Mesenchymal stem cell (in vitro differentiated cells and primary cell): ENCODE results near the gene GPATCH4.

Source experiments
- DNase-seq: peaks from one replicate; pipeline ENCODE4 v3.0.0-alpha.2; 2013
- H2AFZ ChIP-seq: one replicate; pipeline ENCODE4 v1.6.1; 2013; ENCODE audit warnings: low read depth, mild to moderate bottlenecking, control low read depth, inconsistent platforms, low read length, moderate library complexity
- H2AK5ac ChIP-seq: 2 replicates; pipeline ENCODE4 v1.6.1; 2013; ENCODE audit warnings: low read length, moderate library complexity, mild to moderate bottlenecking, inconsistent platforms; ENCODE audit not compliant: severe bottlenecking
- H2BK120ac ChIP-seq: one replicate; pipeline ENCODE4 v1.6.1; 2013; ENCODE audit warnings: low read depth, mild to moderate bottlenecking, inconsistent platforms, low read length, moderate library complexity
- H2BK12ac ChIP-seq, 2 experiments: one replicate each; pipeline ENCODE4 v1.6.1; 2013; ENCODE audit warnings: inconsistent platforms in 2 of 2, low read length in 2 of 2, mild to moderate bottlenecking in 2 of 2, moderate library complexity in 2 of 2, control low read depth in 1 of 2
- H2BK15ac ChIP-seq: one replicate; pipeline ENCODE4 v1.6.1; 2013; ENCODE audit warnings: mild to moderate bottlenecking, low read depth, inconsistent platforms; ENCODE audit not compliant: poor library complexity, severe bottlenecking
- H2BK5ac ChIP-seq: 2 replicates; pipeline ENCODE4 v1.6.1; 2013; ENCODE audit warnings: low read depth, mild to moderate bottlenecking, low read length, control low read depth, inconsistent platforms; ENCODE audit not compliant: poor library complexity, severe bottlenecking
- H3K14ac ChIP-seq, 2 experiments: one replicate each; pipeline ENCODE4 v1.6.1; 2013; ENCODE audit warnings: inconsistent platforms in 2 of 2, low read length in 2 of 2, control low read depth in 1 of 2, mild to moderate bottlenecking in 1 of 2, moderate library complexity in 1 of 2
- H3K18ac ChIP-seq, 2 experiments: one replicate each; pipeline ENCODE4 v1.6.1; 2013; ENCODE audit warnings: inconsistent platforms in 2 of 2, low read length in 2 of 2, control low read depth in 1 of 2, low read depth in 1 of 2, mild to moderate bottlenecking in 1 of 2
- H3K23ac ChIP-seq, 2 experiments: one replicate each; pipeline ENCODE4 v1.6.1; 2013; ENCODE audit warnings: inconsistent platforms in 2 of 2, low read length in 2 of 2, mild to moderate bottlenecking in 2 of 2, moderate library complexity in 2 of 2, control low read depth in 1 of 2
- H3K27ac ChIP-seq: 2 replicates; pipeline ENCODE4 v1.5.1; 2013; ENCODE audit warnings: mild to moderate bottlenecking, moderate library complexity, low read length, control low read depth, inconsistent platforms; ENCODE audit not compliant: poor library complexity, severe bottlenecking
- H3K27me3 ChIP-seq, 2 experiments: 2 replicates each; pipeline versions ENCODE4 v1.6.1 to v1.7.0; 2013; ENCODE audit warnings: low read length in 2 of 2, mild to moderate bottlenecking in 2 of 2, moderate library complexity in 2 of 2, control low read depth in 1 of 2, inconsistent platforms in 1 of 2; ENCODE audit not compliant: control insufficient read depth in 1 of 2, insufficient read depth in 1 of 2
- H3K36me3 ChIP-seq, 2 experiments: 2 replicates each; pipeline versions ENCODE4 v1.6.1 to v1.7.0; 2013; ENCODE audit warnings: low read length in 2 of 2, control low read depth in 1 of 2, inconsistent platforms in 1 of 2, low read depth in 1 of 2, mild to moderate bottlenecking in 1 of 2; ENCODE audit not compliant: insufficient read depth in 2 of 2, control insufficient read depth in 1 of 2
- H3K4ac ChIP-seq, 2 experiments: one replicate each; pipeline ENCODE4 v1.6.1; 2013; ENCODE audit warnings: inconsistent platforms in 2 of 2, low read length in 2 of 2, mild to moderate bottlenecking in 2 of 2, moderate library complexity in 2 of 2, control low read depth in 1 of 2, low read depth in 1 of 2
- H3K4me1 ChIP-seq: 2 replicates; pipeline ENCODE4 v1.6.1; 2013; ENCODE audit warnings: low read depth, low read length, control low read depth; ENCODE audit not compliant: control insufficient read depth, insufficient read depth
- H3K4me2 ChIP-seq: 2 replicates; pipeline ENCODE4 v1.6.1; 2013; ENCODE audit warnings: low read length, mild to moderate bottlenecking, inconsistent platforms; ENCODE audit not compliant: poor library complexity, severe bottlenecking
- H3K4me3 ChIP-seq, 2 experiments: 2 replicates each; pipeline versions ENCODE4 v1.5.1 to v1.7.0; 2013; ENCODE audit warnings: low read length in 2 of 2, mild to moderate bottlenecking in 2 of 2, control low read depth in 1 of 2, low read depth in 1 of 2; ENCODE audit not compliant: insufficient read depth in 1 of 2
- H3K79me1 ChIP-seq: replicated peaks from 2 replicates; pipeline ENCODE4 v1.6.1; 2013; ENCODE audit warnings: mild to moderate bottlenecking, control low read depth, low read length, inconsistent platforms; ENCODE audit not compliant: poor library complexity, severe bottlenecking
- H3K9ac ChIP-seq: 2 replicates; pipeline ENCODE4 v1.7.0; 2013; ENCODE audit warnings: mild to moderate bottlenecking, low read length, moderate library complexity
- H3K9me3 ChIP-seq: 2 replicates; pipeline ENCODE4 v1.7.0; 2013; ENCODE audit warnings: mild to moderate bottlenecking, low read length; ENCODE audit not compliant: control insufficient read depth
- H4K8ac ChIP-seq: one replicate; pipeline ENCODE4 v1.6.1; 2013; ENCODE audit warnings: inconsistent platforms, mild to moderate bottlenecking, low read length, moderate library complexity
- H4K91ac ChIP-seq: one replicate; pipeline ENCODE4 v1.6.1; 2013; ENCODE audit warnings: mild to moderate bottlenecking, low read length, inconsistent platforms
- WGBS: methylation state at CpG from one replicate; pipeline ENCODE4 v1.1.7; 2013; ENCODE audit warnings: mixed read lengths; 5-methylcytosine and 5-hydroxymethylcytosine counted together

GPATCH4 gene

GRCh38 chr1:156646738-156647211 is 45.5 kb upstream of the GPATCH4 start:
- Histone ChIP-seq H2BK5ac (no peak overlapping the region), H3K14ac (no peak overlapping the region), H3K4me2 (no peak overlapping the region), H4K8ac (no peak overlapping the region), H4K91ac (no peak overlapping the region), H3K27ac (no peak overlapping the region), H3K36me3 (no peaks in the 10 kb centered on the region), H3K4me3 (no peak overlapping the region), H2AK5ac (no peak overlapping the region), H3K18ac (no peak overlapping the region), H3K9me3 (no peaks in the 10 kb centered on the region), H3K23ac (no peak overlapping the region), H3K27me3 (peaks cover 95 to 99% of the 10 kb centered on the region in 2 experiments), H3K4ac (no peak overlapping the region), H2AFZ (no peak overlapping the region), H3K79me1 (no peaks in the 10 kb centered on the region), H3K9ac (no peak overlapping the region), H2BK120ac (no peak overlapping the region), H2BK12ac (no peak overlapping the region), H2BK15ac (no peak overlapping the region), H3K4me1 (peaks cover 8% of the 10 kb centered on the region)
- WGBS, result 73% methylated on average over 51 of the region's 51 CpGs
- DNase-seq, result no peak

DNA sequence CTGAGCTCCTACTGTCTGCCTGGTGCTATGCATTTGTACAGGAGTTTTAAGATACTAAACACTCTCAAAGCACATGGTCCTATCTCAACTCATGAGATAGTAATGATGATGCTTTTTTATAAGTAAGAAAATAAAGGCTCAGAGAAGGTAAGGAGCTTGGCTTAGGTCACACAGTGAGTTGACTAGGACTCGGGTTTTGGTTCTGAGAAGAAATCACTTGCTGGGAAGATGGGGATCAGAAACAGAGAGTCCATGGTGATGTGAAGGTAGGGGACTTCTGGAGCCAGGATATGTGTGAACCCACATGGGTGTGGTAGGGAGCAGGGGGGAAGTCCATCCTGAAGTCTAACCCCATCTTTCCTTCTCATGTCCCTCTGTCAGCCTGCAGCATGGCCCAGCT is 44.4 kb upstream of the GPATCH4 start:
- H3K9ac ChIP-seq, result no peak overlapping the region
- H3K4me1 ChIP-seq, result peaks cover 9% of the 10 kb centered on the region
- H3K4me2 ChIP-seq, result no peak overlapping the region
- no peak overlapping the region for H3K4me3 ChIP-seq
- H4K91ac ChIP-seq, result no peak overlapping the region
- H2BK15ac ChIP-seq, result no peak overlapping the region
- H2AK5ac ChIP-seq, result no peak overlapping the region
- no peaks in the 10 kb centered on the region for H3K79me1 ChIP-seq
- H3K4ac ChIP-seq, result no peak overlapping the region
- H3K27me3 ChIP-seq, result peaks cover 96 to 98% of the 10 kb centered on the region in 2 experiments
- H4K8ac ChIP-seq, result no peak overlapping the region
- H2BK12ac ChIP-seq, result no peak overlapping the region
- no peak overlapping the region for H2AFZ ChIP-seq
- DNase-seq, result no peak
- no peak overlapping the region for H3K14ac ChIP-seq
- no peaks in the 10 kb centered on the region for H3K36me3 ChIP-seq
- no peak overlapping the region for H3K18ac ChIP-seq
- H3K9me3 ChIP-seq, result no peaks in the 10 kb centered on the region
- H2BK5ac ChIP-seq, result no peak overlapping the region
- no peak overlapping the region for H3K23ac ChIP-seq
- 92% methylated on average over 1 of the region's 1 CpG for WGBS
- no peak overlapping the region for H2BK120ac ChIP-seq
- no peak overlapping the region for H3K27ac ChIP-seq

DNA sequence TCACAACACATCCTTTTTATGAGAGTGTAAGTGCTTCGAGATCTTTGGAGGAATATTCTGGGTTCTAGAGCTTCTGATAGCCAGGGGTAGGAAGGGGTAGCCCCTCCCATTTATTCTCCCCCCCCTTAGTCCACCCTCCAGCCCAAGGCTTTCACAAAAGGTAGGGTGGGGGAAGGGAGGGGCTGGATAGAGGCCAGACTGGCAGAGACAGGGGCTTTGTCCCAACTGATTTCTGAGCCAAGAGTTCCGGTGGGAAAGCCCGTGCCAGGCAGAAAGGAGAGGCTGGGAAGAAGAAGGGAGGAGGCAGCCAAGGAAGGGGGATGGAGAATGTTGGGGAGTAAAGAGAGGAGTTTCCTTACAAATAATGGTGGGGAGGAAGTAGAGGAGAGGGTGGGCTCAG is 43.8 kb upstream of the GPATCH4 start:
- H2BK12ac ChIP-seq, result no peak overlapping the region
- DNase-seq, result no peak
- no peaks in the 10 kb centered on the region for H3K9me3 ChIP-seq
- H3K4ac ChIP-seq, result no peak overlapping the region
- peaks cover 96 to 98% of the 10 kb centered on the region in 2 experiments for H3K27me3 ChIP-seq
- no peak overlapping the region for H2AK5ac ChIP-seq
- no peak overlapping the region for H3K4me2 ChIP-seq
- no peak overlapping the region for H3K27ac ChIP-seq
- no peaks in the 10 kb centered on the region for H3K36me3 ChIP-seq
- H3K18ac ChIP-seq, result no peak overlapping the region
- H3K4me3 ChIP-seq, result no peak overlapping the region
- H2BK15ac ChIP-seq, result no peak overlapping the region
- no peak overlapping the region for H3K9ac ChIP-seq
- no peaks in the 10 kb centered on the region for H3K79me1 ChIP-seq
- H2AFZ ChIP-seq, result no peak overlapping the region
- peaks cover 9% of the 10 kb centered on the region for H3K4me1 ChIP-seq
- WGBS, result 89% methylated on average over 2 of the region's 3 CpGs
- H4K8ac ChIP-seq, result no peak overlapping the region
- no peak overlapping the region for H3K23ac ChIP-seq
- no peak overlapping the region for H4K91ac ChIP-seq
- no peak overlapping the region for H2BK120ac ChIP-seq
- no peak overlapping the region for H3K14ac ChIP-seq
- H2BK5ac ChIP-seq, result no peak overlapping the region

DNA sequence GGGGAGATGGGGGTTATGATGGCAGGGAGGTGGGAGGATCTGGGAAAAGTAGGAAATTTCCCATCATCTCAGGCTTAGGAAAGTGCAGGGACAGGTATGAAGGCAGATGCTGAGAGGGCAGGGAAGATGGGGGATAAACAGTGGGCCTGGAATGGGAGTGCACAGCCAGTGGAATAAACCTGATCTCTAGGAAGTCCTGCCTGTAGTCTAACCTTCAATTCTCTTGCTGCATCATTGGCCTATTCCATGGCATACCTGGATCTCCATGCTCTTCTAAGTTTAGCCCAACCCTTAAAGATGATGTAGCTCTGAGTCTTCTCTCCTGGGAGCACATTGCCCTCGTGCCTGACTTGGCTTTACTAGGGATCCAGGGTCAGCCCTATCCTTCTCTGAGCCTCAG is 43.4 kb upstream of the GPATCH4 start:
- no peak for DNase-seq
- H2BK120ac ChIP-seq, result no peak overlapping the region

More for the DNA sequence above, 43.4 kb upstream of the GPATCH4 start:
- H3K4me2 ChIP-seq, result no peak overlapping the region
- no peaks in the 10 kb centered on the region for H3K36me3 ChIP-seq
- H4K8ac ChIP-seq, result no peak overlapping the region
- H3K4me3 ChIP-seq, result no peak overlapping the region
- no peak overlapping the region for H3K18ac ChIP-seq
- no peak overlapping the region for H2AK5ac ChIP-seq
- no peak overlapping the region for H2BK12ac ChIP-seq
- no peak overlapping the region for H3K9ac ChIP-seq
- H2BK15ac ChIP-seq, result no peak overlapping the region
- H3K4ac ChIP-seq, result no peak overlapping the region
- H3K23ac ChIP-seq, result no peak overlapping the region
- H3K79me1 ChIP-seq, result no peaks in the 10 kb centered on the region
- no peak overlapping the region for H2BK5ac ChIP-seq
- peaks cover 97 to 99% of the 10 kb centered on the region in 2 experiments for H3K27me3 ChIP-seq
- peaks cover 9% of the 10 kb centered on the region for H3K4me1 ChIP-seq
- no peak overlapping the region for H2AFZ ChIP-seq
- H3K14ac ChIP-seq, result no peak overlapping the region
- no peaks in the 10 kb centered on the region for H3K9me3 ChIP-seq
- no peak overlapping the region for H3K27ac ChIP-seq
- no CpG with 5 or more reads among the region's 1 CpG for WGBS
- H4K91ac ChIP-seq, result no peak overlapping the region
